Smooth muscle cell (in vitro differentiated cells): Measurements from ENCODE around the gene HDGF. TPM values are rescaled to one million over a fixed set of nuclear protein-coding genes. Genes with fewer than 3 reads are reported as not detected.

ENCODE experiments used
- DNase-seq: peaks from one replicate; lab custom pipeline; 2025; ENCODE audit not compliant: unreplicated experiment; lab: John Stamatoyannopoulos, UW
- H2AFZ ChIP-seq: fragments of 200-600 bp; sonication (generic); 2 replicates; pipeline ENCODE4 v1.6.0; 2016; ENCODE audit warnings: antibody characterized with exemption, low read depth, mild to moderate bottlenecking
- H3F3A ChIP-seq: fragments of 200-600 bp; sonication (generic); 2 replicates; pipeline ENCODE4 v1.6.0; 2017; ENCODE audit warnings: antibody characterized with exemption, low read depth
- H3K27ac ChIP-seq: fragments of 200-600 bp; sonication (generic); 2 replicates; pipeline ENCODE4 v1.5.1; 2016; ENCODE audit warnings: low read depth, mild to moderate bottlenecking
- H3K27me3 ChIP-seq: fragments of 200-600 bp; sonication (generic); 2 replicates; pipeline ENCODE4 v1.6.1; 2016; ENCODE audit warnings: low read depth, mild to moderate bottlenecking
- H3K36me3 ChIP-seq: fragments of 200-600 bp; sonication (generic); 2 replicates; pipeline ENCODE4 v1.5.1; 2016; ENCODE audit warnings: low read depth
- H3K4me1 ChIP-seq: fragments of 200-600 bp; sonication (generic); 2 replicates; pipeline ENCODE4 v1.5.1; 2016; ENCODE audit warnings: low read depth
- H3K4me2 ChIP-seq: fragments of 200-600 bp; sonication (generic); 2 replicates; pipeline ENCODE4 v1.6.0; 2016; ENCODE audit warnings: mild to moderate bottlenecking
- H3K4me3 ChIP-seq: fragments of 200-600 bp; sonication (generic); 2 replicates; pipeline ENCODE4 v1.5.1; 2016; ENCODE audit warnings: mild to moderate bottlenecking
- H3K79me2 ChIP-seq: fragments of 200-600 bp; sonication (generic); 2 replicates; pipeline ENCODE4 v1.6.0; 2016; ENCODE audit warnings: low read depth, mild to moderate bottlenecking
- H3K9ac ChIP-seq: fragments of 200-600 bp; sonication (generic); 2 replicates; pipeline ENCODE4 v1.6.0; 2016; ENCODE audit warnings: low read depth
- H3K9me3 ChIP-seq: fragments of 200-600 bp; sonication (generic); replicated peaks from 2 replicates; pipeline ENCODE4 v1.5.1; 2016; ENCODE audit warnings: low read depth
- H4K20me1 ChIP-seq: fragments of 200-600 bp; sonication (generic); 2 replicates; pipeline ENCODE4 v1.6.0; 2016; ENCODE audit warnings: low read depth
- WGBS: methylation state at CpG from one replicate; pipeline ENCODE4 v1.1.7; 2016; ENCODE audit warnings: low lambda C conversion rate; 5-methylcytosine and 5-hydroxymethylcytosine counted together
- polyA plus RNA-seq: library from polyadenylated mRNA; unstranded; fragments of >200 nt; fragmentation: Nextera tagmentation; extraction: Ambion mirVana; gene quantifications from 2 replicates; pipeline ENCODE4 v1.2.1, GENCODE V29; 2016
- total RNA-seq: library from RNA; depleted of rRNA; stranded (reverse); fragments of >200 nt; gene quantifications from 2 replicates; pipeline ENCODE4 v1.2.3, GENCODE V29; 2014
- TF ChIP-seq, protein P1 (sequence below): fragments of 200-600 bp; sonication (generic); IDR thresholded peaks from 2 replicates; pipeline ENCODE4 v1.5.1; 2017; ENCODE audit warnings: borderline replicate concordance, mild to moderate bottlenecking, antibody characterized with exemption; ENCODE audit not compliant: insufficient read depth, poor library complexity, severe bottlenecking

HDGF gene
- total and polyA plus RNA-seq, 2 experiments from 2014 or later: 88.4 to 109 TPM

DNA sequence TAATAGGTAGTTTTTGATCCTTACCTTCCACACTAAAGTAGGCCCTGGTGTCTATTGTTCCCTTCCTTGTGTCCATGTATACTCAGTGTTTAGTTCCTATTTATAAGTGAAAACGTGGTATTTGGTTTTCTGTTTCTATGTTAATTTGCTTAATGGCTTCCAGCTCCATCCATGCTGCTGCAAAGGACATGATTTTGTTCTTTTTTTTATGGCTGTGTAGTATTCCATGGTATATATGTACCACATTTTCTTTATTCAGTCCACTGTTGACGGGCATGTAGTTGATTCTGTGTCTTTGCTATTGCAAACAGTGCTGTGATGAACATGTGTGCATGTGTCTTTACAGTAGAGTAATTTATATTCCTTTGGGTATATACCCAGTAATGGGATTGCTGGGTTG, 36.7 kb upstream of the HDGF start:
- TF ChIP-seq, protein P1, sequence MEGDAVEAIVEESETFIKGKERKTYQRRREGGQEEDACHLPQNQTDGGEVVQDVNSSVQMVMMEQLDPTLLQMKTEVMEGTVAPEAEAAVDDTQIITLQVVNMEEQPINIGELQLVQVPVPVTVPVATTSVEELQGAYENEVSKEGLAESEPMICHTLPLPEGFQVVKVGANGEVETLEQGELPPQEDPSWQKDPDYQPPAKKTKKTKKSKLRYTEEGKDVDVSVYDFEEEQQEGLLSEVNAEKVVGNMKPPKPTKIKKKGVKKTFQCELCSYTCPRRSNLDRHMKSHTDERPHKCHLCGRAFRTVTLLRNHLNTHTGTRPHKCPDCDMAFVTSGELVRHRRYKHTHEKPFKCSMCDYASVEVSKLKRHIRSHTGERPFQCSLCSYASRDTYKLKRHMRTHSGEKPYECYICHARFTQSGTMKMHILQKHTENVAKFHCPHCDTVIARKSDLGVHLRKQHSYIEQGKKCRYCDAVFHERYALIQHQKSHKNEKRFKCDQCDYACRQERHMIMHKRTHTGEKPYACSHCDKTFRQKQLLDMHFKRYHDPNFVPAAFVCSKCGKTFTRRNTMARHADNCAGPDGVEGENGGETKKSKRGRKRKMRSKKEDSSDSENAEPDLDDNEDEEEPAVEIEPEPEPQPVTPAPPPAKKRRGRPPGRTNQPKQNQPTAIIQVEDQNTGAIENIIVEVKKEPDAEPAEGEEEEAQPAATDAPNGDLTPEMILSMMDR: no peak
- H3K9ac ChIP-seq: no peak overlapping the region
- H2AFZ ChIP-seq: no peak overlapping the region
- no peak for DNase-seq
- H3K4me1 ChIP-seq: no peaks in the 10 kb centered on the region
- H4K20me1 ChIP-seq: peaks cover 86% of the 10 kb centered on the region
- H3K4me3 ChIP-seq: no peak overlapping the region
- no peaks in the 10 kb centered on the region for H3K9me3 ChIP-seq
- H3K4me2 ChIP-seq: no peak overlapping the region
- peaks cover 70% of the 10 kb centered on the region for H3K79me2 ChIP-seq
- H3F3A ChIP-seq: peaks cover 14% of the 10 kb centered on the region
- WGBS: 100% methylated on average over 2 of the region's 2 CpGs
- no peaks in the 10 kb centered on the region for H3K27me3 ChIP-seq
- no peak overlapping the region for H3K27ac ChIP-seq
- peaks cover 4% of the 10 kb centered on the region for H3K36me3 ChIP-seq

DNA sequence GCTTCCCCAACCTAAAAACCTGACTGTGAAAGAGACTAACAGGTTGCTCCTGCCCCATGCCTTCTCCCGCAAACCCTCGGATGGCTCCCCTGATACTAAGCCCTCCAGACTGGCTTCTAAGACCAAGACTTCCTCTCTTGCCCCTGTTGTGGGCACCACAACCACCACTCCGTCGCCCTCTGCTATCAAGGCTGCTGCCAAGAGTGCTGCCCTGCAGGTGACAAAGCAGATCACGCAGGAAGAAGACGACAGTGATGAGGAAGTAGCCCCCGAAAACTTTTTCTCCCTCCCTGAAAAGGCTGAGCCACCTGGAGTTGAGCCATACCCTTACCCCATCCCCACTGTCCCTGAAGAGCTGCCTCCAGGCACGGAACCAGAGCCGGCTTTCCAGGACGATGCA, 35.2 kb upstream of the HDGF start:
- Histone ChIP-seq H3K4me3 (no peak overlapping the region), H3K9me3 (no peaks in the 10 kb centered on the region), H3K36me3 (peaks cover 4% of the 10 kb centered on the region), H3K27me3 (no peaks in the 10 kb centered on the region), H3F3A (peaks cover 1% of the 10 kb centered on the region), H3K79me2 (peaks cover 85% of the 10 kb centered on the region), H2AFZ (no peak overlapping the region), H4K20me1 (peaks cover 86% of the 10 kb centered on the region), H3K9ac (no peak overlapping the region), H3K4me2 (no peak overlapping the region), H3K4me1 (no peaks in the 10 kb centered on the region), H3K27ac (no peak overlapping the region)
- TF ChIP-seq, protein P1: no peak
- no peak for DNase-seq
- 98% methylated on average over 10 of the region's 10 CpGs for WGBS

DNA sequence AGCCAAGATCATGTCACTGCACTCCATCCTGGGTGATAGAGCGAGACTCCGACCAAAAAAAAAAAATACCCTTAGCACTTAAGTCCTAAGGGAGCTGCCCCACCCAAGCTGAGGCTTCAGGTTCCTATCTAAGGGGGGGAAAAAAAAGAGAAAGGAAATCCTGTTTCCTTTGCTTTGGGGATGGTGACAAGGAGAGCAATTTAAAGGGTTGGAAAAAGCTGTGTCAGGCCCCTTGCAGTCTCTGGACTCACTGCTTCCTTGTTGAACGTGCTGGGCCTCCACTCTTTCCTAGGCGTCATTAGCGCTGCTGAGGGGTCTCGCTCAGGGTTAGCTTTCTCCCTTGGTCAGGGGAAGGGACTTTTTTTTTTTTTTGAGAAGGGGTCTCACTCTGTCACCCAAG, 34.0 kb upstream of the HDGF start:
- peaks cover 91% of the 10 kb centered on the region for H3K79me2 ChIP-seq
- H3K4me1 ChIP-seq: no peaks in the 10 kb centered on the region
- peaks cover 86% of the 10 kb centered on the region for H4K20me1 ChIP-seq
- no peak overlapping the region for H3K4me3 ChIP-seq
- no peak overlapping the region for H3K27ac ChIP-seq
- TF ChIP-seq, protein P1: no peak
- H3K9me3 ChIP-seq: no peaks in the 10 kb centered on the region
- WGBS: 95% methylated on average over 6 of the region's 6 CpGs
- H2AFZ ChIP-seq: no peak overlapping the region
- no peaks in the 10 kb centered on the region for H3K27me3 ChIP-seq
- no peak overlapping the region for H3K9ac ChIP-seq
- no peak for DNase-seq
- peaks cover 8% of the 10 kb centered on the region for H3F3A ChIP-seq
- no peak overlapping the region for H3K4me2 ChIP-seq
- H3K36me3 ChIP-seq: peaks cover under 1% of the 10 kb centered on the region

DNA sequence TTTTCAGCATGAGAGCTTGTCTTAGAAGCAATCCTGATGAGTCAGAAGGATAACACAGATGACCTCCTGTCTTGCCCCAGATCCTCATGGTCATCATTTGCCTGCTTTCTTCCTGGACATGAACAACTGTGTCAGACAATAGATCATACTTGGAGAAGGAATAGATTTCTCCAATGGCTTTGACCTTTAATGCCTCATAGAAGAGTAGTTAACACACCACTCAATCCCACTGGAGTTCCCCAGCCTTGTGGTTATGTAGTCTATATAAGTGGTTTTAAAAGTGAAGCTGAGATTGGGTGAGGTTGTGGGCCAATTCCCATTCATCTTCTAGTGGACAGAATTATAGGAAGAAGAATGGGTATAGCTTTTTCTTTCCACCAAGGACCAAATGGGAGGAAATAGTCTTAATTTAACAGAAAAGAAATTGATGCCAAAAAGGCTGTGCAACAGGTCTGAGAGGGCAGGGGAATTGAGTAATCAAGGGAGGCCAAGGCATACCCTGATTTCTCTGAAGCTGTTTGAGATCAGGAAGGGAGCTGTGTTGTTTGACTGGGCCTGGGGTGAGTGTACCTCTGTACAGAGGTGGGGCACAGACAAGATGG, 30.2 kb upstream of the HDGF start:
- no peak for DNase-seq
- no peak overlapping the region for H3K4me3 ChIP-seq
- H3K27ac ChIP-seq: peak overlapping the region; percentile 31
- no peaks in the 10 kb centered on the region for H3K9me3 ChIP-seq
- peaks cover 89% of the 10 kb centered on the region for H4K20me1 ChIP-seq
- peaks cover 95% of the 10 kb centered on the region for H3K79me2 ChIP-seq
- peaks cover 13% of the 10 kb centered on the region for H3F3A ChIP-seq
- peak overlapping the region; percentile 24 for H3K4me2 ChIP-seq
- no peak overlapping the region for H3K9ac ChIP-seq
- no peaks in the 10 kb centered on the region for H3K36me3 ChIP-seq
- H3K4me1 ChIP-seq: no peaks in the 10 kb centered on the region
- TF ChIP-seq, protein P1: no peak
- H3K27me3 ChIP-seq: no peaks in the 10 kb centered on the region
- H2AFZ ChIP-seq: no peak overlapping the region
